ENCODE data around the gene WDR81.

The WDR81 gene

DNA sequence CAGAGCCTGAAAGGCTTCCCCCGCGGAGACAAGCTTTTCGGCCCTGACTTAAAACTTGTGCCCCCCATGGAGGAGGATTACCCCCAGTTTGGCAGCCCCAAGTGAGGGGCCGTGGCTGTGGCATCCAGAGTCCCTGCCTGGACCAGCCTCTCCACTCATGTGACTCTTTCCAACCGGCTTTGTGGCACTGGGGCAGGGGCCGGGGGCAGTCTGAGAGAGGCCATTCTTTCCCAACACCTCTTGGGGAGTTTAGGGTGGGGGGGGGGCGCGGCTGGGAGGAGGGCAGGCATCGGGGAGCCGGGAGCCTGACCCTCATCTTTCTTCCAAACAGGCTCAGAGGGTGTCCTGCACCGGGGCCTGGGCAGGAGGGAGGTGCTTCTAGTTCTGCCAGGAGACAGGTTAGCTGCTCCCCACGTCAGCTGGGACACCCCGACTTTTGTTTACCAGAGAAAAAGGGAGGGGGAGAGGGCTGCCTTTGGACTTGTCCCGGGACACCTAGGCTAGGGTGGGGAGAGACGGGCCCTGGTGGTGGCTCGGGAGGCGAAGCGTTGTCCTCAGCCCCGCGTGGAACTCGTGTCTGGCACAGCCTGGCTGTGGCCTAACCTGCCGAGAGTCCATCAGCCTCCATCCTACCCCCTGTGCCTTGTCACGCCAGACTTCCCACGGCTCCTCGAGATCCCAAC, 30.1 kb downstream of the WDR81 start:
- DNase-seq (ENCODE audit: low spot score), result no peak
- no peak for TF ChIP-seq CTCF (IDR thresholded peaks at IDR 0.05; ENCODE audit: extremely low read depth, missing control alignments)

- no peak for TF ChIP-seq CTCF (IDR thresholded peaks at IDR 0.05; ENCODE audit: extremely low read depth, missing control alignments)
- DNase-seq (ENCODE audit: low spot score), result no peak
Observed at GRCh38 chr17:1755252-1755826, 30.8 kb downstream of the WDR81 start.

DNA sequence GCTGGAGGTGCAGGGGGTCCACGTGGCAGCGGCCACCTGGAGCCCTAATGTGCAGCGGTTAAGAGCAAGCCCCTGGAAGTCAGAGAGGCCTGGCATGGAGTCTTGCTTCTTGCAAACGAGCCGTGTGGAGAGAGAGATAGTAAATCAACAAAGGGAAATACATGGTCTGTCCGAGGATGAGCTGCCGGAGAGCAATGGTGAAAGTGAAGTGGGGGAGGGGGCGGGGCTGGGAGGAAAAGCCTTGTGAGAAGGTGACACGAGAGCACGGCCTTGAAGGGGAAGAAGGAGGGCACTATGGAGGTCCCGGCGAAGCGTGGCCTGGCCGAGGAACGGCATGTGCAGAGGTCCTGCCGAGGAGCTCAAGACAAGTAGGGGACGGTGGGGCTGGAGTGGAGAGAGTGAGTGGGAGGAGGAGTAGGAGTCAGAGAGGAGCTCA, 31.3 kb downstream of the WDR81 start:
- no peak for DNase-seq (ENCODE audit: low spot score)
- TF ChIP-seq CTCF (IDR thresholded peaks at IDR 0.05; ENCODE audit: extremely low read depth, missing control alignments), result no peak

GRCh38 chr17:1758807-1759206, 34.3 kb downstream of the WDR81 start:
- no peak for DNase-seq (ENCODE audit: low spot score)
- no peak for TF ChIP-seq CTCF (IDR thresholded peaks at IDR 0.05; ENCODE audit: extremely low read depth, missing control alignments)

DNA sequence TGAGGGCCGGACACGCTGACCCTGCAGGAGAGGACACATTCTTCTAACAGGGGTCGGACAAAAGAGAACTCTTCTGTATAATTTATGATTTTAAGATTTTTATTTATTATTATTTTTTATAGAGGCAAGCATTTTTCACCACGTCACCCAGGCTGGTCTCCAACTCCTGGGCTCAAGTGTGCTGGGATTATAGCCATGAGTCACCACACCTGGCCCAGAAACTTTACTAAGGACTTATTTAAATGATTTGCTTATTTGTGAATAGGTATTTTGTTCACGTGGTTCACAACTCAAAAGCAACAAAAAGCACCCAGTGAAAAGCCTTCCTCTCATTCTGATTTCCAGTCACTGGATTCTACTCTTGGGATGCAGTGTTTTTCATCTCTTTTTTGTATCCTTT, 35.0 kb downstream of the WDR81 start:
- TF ChIP-seq CTCF (IDR thresholded peaks at IDR 0.05; ENCODE audit: extremely low read depth, missing control alignments), result no peak
- DNase-seq (ENCODE audit: low spot score), result no peak

DNA sequence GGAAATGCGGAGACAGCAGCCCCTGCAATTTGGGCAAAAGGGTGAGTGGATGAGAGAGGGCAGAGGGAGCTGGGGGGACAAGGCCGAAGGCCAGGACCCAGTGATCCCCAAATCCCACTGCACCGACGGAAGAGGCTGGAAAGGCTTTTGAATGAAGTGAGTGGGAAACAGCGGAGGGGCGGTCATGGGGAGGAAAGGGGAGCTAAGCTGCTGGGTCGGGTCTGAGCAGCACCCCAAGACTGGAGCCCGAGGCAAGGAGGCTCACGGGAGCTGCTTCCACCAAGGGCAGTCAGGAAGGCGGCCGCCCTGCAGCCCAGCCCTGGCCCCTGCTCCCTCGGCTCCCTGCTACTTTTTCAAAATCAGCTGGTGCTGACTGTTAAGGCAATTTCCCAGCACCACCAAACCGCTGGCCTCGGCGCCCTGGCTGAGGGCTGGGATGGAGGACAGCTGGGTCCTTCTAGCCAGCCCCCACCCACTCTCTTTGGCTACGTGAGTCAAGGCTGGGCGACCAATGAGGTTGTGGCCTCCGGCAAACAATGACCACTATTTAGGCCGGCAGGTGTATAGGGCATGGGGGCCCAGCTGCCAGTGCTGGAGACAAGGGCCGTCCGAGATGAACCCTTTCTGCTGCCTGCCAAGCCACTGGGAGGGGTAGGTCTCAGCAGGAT, 37.9 kb downstream of the WDR81 start:
- no peak for DNase-seq (ENCODE audit: low spot score)
- no peak for TF ChIP-seq CTCF (IDR thresholded peaks at IDR 0.05; ENCODE audit: extremely low read depth, missing control alignments)
